Measurements from ENCODE around the gene FBXO42.
"Not testable (repeated sequence)": the region's sequence is repeated elsewhere in the genome, so short reads cannot be mapped to it uniquely, and the experiment has no call there.

The FBXO42 gene

DNA sequence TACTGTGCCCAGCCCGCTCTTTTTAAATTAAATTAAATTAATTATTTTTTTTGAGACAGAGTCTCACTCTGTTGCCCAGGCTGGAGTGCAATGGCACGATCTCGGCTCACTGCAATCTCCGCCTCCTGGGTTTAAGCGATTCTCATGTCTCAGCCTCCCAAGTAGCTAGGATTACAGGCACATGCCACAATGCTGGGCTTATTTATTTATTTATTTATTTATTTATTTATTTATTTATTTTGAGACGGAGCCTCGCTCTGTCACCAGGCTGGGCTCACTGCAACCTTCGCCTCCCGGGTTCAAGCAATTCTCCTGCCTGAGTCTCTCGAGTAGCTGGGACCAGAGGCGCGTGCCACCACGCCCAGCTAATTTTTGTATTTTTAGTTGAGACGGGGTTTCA, 129.6 kb downstream of the FBXO42 start:
- not testable (repeated sequence) for DNase-seq (ENCODE audit: low read depth in 2 of 2)

GRCh38 chr1:16221499-16221898, 130.8 kb downstream of the FBXO42 start:
- no peak for DNase-seq (ENCODE audit: low read depth in 2 of 2)

DNA sequence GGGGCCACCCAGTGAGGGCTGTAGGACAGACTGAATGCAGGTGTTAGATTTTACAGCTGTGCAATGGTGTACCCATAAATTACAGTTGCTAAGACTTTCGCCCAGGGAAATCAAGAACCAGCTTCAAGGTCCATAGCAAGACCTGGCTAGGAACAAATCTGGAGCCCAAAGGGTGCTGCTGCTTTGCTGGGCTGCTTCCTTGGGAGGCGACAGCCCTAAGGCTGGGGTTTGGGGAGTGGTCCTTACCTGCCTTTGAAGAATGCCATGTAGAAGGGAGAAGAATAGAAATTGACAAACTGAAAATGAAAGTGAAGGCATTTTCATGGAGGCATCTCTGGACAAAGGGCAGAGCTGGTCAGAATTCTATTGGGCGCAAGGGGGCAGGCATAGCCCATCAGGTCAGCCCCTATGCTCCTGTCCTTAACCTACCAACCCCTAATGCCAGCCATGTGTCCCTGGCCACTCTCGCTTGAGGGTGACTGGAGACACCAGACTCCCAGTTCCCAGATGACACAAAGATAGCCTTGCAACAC, 132.2 kb downstream of the FBXO42 start:
- no peak for DNase-seq (ENCODE audit: low read depth in 2 of 2)

GRCh38 chr1:16218674-16219071, 133.6 kb downstream of the FBXO42 start:
- no peak for DNase-seq (ENCODE audit: low read depth in 2 of 2)

DNA sequence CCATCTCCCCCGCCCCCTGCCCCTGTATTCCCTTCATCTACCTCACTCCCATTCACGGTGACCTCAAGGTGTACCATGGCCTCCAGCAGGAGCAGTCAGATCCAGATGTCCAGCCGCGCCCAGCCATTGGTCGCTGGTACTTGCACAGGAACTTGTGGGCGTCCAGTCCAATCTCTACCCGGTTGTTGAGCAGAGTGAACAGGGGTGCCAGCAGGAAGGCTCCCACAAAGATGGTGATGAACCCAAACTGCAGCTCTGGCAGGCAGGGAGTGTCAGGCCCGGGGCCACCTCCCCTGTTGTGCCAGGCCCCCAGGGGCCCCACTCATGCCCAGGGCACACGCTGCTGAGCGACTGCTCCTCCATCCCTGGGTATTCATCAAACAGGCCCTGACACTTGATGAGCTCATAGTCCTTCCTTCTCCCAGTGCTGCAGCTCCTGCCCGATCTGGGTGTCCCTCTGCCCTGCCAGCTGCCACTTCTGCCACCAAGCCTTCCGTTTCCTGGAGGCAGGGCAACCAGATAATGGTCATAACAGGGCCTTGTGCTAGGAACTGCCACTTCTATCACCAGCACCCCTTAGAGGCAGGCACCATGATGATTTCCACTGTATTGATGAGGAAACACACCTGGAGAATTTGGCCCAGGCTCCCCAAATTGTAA, 134.1 kb downstream of the FBXO42 start:
- no peak for DNase-seq (ENCODE audit: low read depth in 2 of 2)

DNA sequence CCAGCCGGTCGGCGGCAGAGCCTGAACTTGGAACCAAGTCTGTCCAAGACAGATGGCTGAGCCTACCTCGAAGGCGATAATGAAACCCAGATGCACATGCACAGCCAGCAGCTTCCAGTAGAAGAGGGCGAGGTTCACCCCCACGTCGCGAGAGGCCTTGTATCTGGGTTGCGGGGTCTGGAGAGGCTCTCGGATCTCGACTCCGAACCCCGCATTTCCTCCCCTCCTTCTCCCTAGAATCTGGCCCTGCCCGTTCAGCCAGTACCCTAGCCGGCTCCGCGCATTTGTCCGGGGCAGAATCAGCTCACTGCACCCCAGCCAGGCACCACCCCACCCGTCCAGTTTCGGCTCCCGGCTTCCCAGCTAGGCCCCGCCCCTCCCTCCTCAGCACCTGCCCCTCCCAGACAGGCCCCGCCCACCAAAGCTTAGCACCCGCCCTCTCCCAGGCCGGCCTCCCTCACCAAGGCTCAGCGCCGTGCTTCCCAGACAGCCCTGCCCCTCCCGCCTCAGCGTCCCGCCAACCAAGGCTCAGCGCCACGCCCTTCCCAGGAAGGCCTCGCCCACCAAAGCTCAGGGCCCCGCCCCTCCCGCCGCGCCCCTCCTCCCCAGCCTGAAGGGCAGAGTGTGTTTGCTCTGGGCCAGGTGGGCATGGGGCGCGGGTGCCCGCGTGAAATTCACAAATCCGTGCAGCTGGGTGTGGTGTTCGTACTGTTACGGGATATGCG, 135.1 kb downstream of the FBXO42 start:
- peak; percentile 90 to 91 for DNase-seq (ENCODE audit: low read depth in 2 of 2)

DNA sequence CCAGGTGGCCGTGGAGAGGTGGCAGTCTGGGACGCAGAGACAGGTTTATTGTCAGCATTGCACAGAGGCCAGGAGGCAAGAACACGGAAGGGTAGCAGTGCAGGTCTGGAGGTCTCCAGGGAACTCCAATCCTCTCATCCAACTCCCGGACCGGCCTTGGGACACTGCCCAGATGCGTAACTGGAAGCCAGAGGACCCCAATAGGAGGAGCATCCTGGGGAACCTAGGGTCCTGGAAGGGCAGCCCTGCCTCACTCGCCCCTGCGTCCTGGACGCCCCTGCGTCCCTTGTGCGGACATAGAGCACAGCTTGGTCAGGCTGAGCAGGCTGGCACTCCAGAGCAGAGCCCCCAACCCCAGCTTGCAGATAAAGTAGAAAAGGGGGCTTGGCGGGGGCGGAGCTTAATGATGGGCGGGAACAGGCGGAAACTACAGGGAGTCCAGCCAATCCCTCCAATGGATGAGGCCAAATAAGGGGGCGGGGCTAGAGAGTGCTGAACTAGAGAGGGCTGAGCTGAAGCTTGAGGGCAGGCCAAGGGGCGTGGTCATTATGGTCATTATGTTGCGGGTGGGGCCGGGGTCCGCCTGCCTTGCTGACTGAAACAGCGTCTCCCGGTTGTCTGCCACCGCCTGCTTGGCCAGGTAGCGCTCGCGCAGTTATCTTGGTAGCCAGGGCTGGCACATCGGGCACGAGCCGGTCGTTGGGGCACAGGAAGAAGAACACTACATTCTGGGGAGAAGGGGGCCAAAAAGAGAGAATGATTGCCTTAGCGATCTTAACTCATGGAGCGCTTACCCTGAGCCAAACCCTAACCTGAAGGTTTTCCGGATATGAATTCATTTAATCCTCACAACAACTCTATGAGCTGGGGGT, 136.2 kb downstream of the FBXO42 start:
- DNase-seq (ENCODE audit: low read depth in 2 of 2): peak; percentile 23 to 24

DNA sequence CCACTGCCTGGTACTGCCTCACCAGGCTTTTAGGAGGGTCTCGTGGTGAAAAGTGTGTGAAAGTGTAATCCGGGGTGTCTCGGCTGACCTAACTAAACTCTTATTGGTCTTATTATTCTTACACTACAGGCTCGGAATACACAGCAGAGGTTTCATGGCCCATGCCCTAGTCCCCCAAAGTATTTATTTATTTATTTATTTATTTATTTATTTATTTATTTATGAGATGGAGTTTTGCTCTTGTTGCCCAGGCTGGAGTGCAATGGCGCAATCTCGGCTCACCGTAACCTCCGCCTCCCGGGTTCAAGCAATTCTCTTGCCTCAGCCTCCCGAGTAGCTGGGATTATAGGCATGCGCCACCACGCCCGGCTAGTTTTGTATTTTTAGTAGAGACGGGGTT, 137.0 kb downstream of the FBXO42 start:
- not testable (repeated sequence) for DNase-seq (ENCODE audit: low read depth in 2 of 2)

GRCh38 chr1:16213544-16213943, 138.7 kb downstream of the FBXO42 start:
- DNase-seq (ENCODE audit: low read depth in 2 of 2): not testable (repeated sequence)

GRCh38 chr1:16213013-16213412, 139.3 kb downstream of the FBXO42 start:
- no peak for DNase-seq (ENCODE audit: low read depth in 2 of 2)

DNA sequence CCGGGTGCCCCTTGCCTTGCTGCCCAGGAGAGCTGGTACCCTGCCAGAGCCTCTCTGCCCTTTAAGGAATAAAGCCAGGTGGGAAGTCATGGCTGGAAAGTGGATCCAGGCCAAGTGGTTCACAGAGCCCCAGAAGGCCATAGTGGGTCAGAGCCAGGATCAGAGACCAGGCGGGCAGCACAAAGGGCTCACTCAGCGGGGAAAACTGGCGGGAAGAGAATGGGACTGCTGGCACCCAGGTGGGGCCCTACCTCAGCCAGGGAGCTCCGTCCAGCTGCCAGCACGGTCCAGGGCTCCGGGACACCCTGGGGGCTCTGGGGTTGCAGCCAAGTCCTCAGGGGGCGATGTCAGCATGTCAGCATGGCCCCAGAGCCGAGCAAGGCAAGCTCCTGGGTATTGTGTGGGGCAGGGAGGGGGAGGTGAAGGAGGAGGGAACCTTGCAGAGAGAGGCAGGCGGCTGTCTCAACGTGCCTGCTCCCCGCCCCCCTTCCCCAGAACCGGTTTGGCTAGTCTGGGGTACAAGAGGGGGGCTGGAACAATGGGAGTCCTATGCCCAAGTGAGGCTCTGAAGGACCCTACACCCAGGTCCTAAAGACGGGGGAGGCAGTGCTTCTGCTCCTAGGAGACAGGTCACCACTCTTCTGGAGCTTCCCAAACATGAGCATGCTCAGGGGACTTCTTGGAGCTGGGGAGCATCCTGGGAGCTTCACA, 139.9 kb downstream of the FBXO42 start, which contains the start of gene ARHGEF19:
ARHGEF19 (minus strand) TSS at position 402 of the 711 bp plus-strand sequence. CDS start 3,598 bp downstream, outside the sequence.
- DNase-seq (ENCODE audit: low read depth in 2 of 2): no peak

GRCh38 chr1:16211824-16212223, 140.5 kb downstream of the FBXO42 start:
- no peak for DNase-seq (ENCODE audit: low read depth in 2 of 2)

- DNase-seq (ENCODE audit: low read depth in 2 of 2): no peak
Measured at GRCh38 chr1:16210581-16210980, 141.7 kb downstream of the FBXO42 start.

- no peak for DNase-seq (ENCODE audit: low read depth in 2 of 2)
Measured at GRCh38 chr1:16209847-16210407, 142.4 kb downstream of the FBXO42 start.

DNA sequence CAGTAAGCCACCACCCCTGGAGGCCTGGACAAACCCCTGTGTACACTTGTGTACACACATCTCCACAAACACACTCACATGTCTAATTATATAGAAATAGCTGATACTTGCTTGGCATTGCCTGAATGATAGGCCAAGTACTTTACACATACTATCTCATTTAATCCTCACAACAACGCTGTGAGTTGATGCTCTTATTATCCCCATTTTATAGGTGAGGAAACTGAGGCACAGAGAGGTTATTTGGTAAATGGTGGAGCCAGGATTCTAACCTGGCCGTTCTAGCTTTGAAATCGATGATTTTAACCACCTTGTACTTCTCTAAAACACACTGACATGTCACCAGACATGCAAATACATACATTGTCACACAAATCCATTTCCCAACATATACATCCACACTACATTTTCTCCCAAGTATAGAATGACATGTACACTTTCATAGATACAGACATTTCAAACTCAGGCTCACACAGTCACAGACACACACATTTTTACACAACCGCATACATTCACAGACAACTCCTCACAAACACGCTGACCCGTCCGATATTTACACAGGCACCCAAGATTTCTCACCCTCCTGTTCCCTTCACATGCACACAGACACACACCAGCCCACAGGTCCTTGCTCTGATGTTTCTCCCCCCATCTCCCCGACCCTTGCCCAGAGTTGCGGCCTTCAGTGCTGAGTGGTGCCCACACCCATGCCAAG, 143.0 kb downstream of the FBXO42 start:
- no peak for DNase-seq (ENCODE audit: low read depth in 2 of 2)

DNA sequence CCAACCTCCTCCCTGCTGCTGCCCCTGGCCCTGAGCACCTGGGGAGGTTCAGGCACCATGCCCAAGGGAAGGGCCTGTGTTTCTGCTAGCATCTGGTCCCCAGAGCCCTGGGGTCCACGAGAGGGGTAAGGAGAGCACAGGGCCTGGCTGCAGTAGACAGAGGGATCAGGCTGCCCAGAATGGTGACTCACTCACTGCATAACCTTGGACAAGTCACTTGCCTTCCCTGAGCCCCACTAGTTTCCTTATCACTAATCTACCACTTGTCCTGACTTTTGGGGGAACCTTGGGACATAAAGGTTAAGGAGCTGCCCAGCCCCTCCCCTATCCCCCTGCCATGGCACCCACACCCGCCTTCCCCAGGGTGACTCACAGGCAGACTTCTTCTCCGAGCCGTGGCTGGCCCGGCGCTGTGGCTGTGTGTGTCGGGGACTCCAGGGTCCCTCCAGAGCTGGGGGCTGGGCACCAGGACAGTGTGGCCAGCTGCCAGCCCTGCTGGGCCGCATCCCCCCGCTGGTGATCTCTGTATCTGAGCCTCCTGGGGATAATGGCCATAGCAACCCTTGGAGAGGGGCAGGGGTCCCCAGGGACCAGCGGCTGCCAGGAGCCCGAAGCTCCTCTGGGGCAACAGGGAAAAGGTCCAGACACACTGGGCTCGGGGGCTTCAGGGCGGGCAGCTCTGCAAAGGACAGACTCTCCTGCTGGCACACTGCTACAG, 143.9 kb downstream of the FBXO42 start:
- no peak for DNase-seq (ENCODE audit: low read depth in 2 of 2)

- DNase-seq (ENCODE audit: low read depth in 2 of 2): no peak
Measured at GRCh38 chr1:16207318-16208269, 144.7 kb downstream of the FBXO42 start.

- peak; percentile 95 for DNase-seq (ENCODE audit: low read depth in 2 of 2)
Measured at GRCh38 chr1:16206547-16207317, 145.5 kb downstream of the FBXO42 start.

Data from fibroblast of skin of left biceps (primary cell).